ENCODE results near the gene CDC42EP1. TPM values are rescaled to one million over a fixed set of nuclear protein-coding genes. Genes with fewer than 3 reads are reported as not detected.

CDC42EP1 gene
- total and polyA plus RNA-seq, 2 donors (not counting 3 experiments of a cell fraction or from before 2014, with no cell fraction given), result 82.2 to 141 TPM

- H3K4me3 ChIP-seq (replicated peaks in 1 of 3; ENCODE audit: insufficient read depth in 1 of 3, low read depth in 1 of 3, low read length in 3 of 3), result no peak overlapping the region
- peaks cover 30% of the 10 kb centered on the region for H3K4me1 ChIP-seq (ENCODE audit: control insufficient read depth, extremely low read depth, insufficient read depth, low read length)
- ChIA-PET POLR2A (no interaction called here), CTCF (interaction anchor here (0.6 to 16.0 kb wide), 5 partner anchors 12 to 200 kb away, joined by 3 to 977 read pairs (median 3); partner anchors contain the start of gene CDC42EP1)
- no peak overlapping the region for H3K27ac ChIP-seq (ENCODE audit: insufficient read depth, low read depth, low read length)
- peak overlapping the region; percentile 62 for H2AFZ ChIP-seq (ENCODE audit: low read depth, low read length)
- no peaks in the 10 kb centered on the region for H3K27me3 ChIP-seq (ENCODE audit: control insufficient read depth in 2 of 2, insufficient read depth in 2 of 2, low read length in 2 of 2)
- peak overlapping the region; percentile 26 for H3K9ac ChIP-seq (replicated peaks; ENCODE audit: extremely low read depth, insufficient read depth, low read length)
- H3K79me2 ChIP-seq (ENCODE audit: control insufficient read depth, insufficient read depth, low read length), result no peaks in the 10 kb centered on the region
- DNase-seq (ENCODE audit: low read depth, low spot score) (no peak), FAIRE-seq (peak; percentile 80)
- no TSS peak for BruUV-seq (replicated peaks)
- H3K9me3 ChIP-seq (replicated peaks; ENCODE audit: control insufficient read depth, insufficient read depth, low read length), result no peaks in the 10 kb centered on the region
- no peaks in the 10 kb centered on the region for H3K36me3 ChIP-seq (ENCODE audit: control insufficient read depth in 2 of 2, extremely low read depth in 1 of 2, insufficient read depth in 2 of 2, low read length in 2 of 2)
- no peak for TF ChIP-seq MYC (IDR thresholded peaks at IDR 0.05; ENCODE audit: low read depth, low read length)
- no peak for TF ChIP-seq MAX (IDR thresholded peaks at IDR 0.05; ENCODE audit: insufficient read depth, insufficient read length)
- no peak for TF ChIP-seq POLR2A (IDR thresholded peaks at IDR 0.05; ENCODE audit: low read depth, low read length)
- TF ChIP-seq GATA2 (IDR thresholded peaks at IDR 0.05; ENCODE audit: insufficient read depth, insufficient read length, low read depth, low read length), result no peak
- no peak for TF ChIP-seq JUN (IDR thresholded peaks at IDR 0.05; ENCODE audit: borderline replicate concordance, insufficient read depth, insufficient read length, low read depth)
- TF ChIP-seq EZH2 (IDR thresholded peaks at IDR 0.05; ENCODE audit: borderline replicate concordance, low read depth, low read length, severe bottlenecking), result no peak
- no peak for TF ChIP-seq CTCF (IDR thresholded peaks at IDR 0.05; ENCODE audit: extremely low read depth in 1 of 2, insufficient read depth in 1 of 2, low read depth in 1 of 2, low read length in 2 of 2)
- TF ChIP-seq POLR2AphosphoS5 (IDR thresholded peaks at IDR 0.05; ENCODE audit: insufficient read depth, low read depth, low read length), result no peak
- TF ChIP-seq FOS (IDR thresholded peaks at IDR 0.05; ENCODE audit: borderline replicate concordance, insufficient read depth, low read length), result no peak
- dilution Hi-C loops (cut with MboI; ENCODE audit: extremely low pct_ligation_motif_present, low sequenced_read_pairs), result no loop called here
- H3K9me1 ChIP-seq (replicated peaks; ENCODE audit: control insufficient read depth, extremely low read depth, insufficient read depth, low read length), result no peaks in the 10 kb centered on the region
- no peak overlapping the region for H3K4me2 ChIP-seq (ENCODE audit: insufficient read depth, low read length)
- intact Hi-C loops (cut with micrococcal nuclease), result no loop called here
- no peaks in the 10 kb centered on the region for H4K20me1 ChIP-seq (replicated peaks; ENCODE audit: control insufficient read depth, extremely low read depth, insufficient read depth, low read length)
These were observed 7.6 kb upstream of the CDC42EP1 start for GRCh38 chr22:37552524-37553163.

Measured in endothelial cell of umbilical vein (primary cell).